Stimulated activated CD4-positive, alpha-beta T cell treated with anti-CD3 and anti-CD28 coated beads, Interleukin-4, amount 100 ng/mL, for 1 hour (primary cell): ENCODE results near the gene MROH2A.

Experiments
- DNase-seq: peaks from one replicate; pipeline ENCODE4 v3.0.0-alpha.2; 2020

MROH2A gene

GRCh38 chr2:233839447-233839820, 61.3 kb downstream of the MROH2A start:
- DNase-seq, result no peak

- no peak for DNase-seq
Observed at GRCh38 chr2:233840520-233840919, 62.4 kb downstream of the MROH2A start.

GRCh38 chr2:233841183-233841582, 63.1 kb downstream of the MROH2A start:
- DNase-seq, result no peak

- no peak for DNase-seq
Observed at GRCh38 chr2:233844064-233844807, 66.1 kb downstream of the MROH2A start.

GRCh38 chr2:233844836-233845235, 66.7 kb downstream of the MROH2A start:
- no peak for DNase-seq

GRCh38 chr2:233845301-233846060, 67.4 kb downstream of the MROH2A start:
- no peak for DNase-seq

DNA sequence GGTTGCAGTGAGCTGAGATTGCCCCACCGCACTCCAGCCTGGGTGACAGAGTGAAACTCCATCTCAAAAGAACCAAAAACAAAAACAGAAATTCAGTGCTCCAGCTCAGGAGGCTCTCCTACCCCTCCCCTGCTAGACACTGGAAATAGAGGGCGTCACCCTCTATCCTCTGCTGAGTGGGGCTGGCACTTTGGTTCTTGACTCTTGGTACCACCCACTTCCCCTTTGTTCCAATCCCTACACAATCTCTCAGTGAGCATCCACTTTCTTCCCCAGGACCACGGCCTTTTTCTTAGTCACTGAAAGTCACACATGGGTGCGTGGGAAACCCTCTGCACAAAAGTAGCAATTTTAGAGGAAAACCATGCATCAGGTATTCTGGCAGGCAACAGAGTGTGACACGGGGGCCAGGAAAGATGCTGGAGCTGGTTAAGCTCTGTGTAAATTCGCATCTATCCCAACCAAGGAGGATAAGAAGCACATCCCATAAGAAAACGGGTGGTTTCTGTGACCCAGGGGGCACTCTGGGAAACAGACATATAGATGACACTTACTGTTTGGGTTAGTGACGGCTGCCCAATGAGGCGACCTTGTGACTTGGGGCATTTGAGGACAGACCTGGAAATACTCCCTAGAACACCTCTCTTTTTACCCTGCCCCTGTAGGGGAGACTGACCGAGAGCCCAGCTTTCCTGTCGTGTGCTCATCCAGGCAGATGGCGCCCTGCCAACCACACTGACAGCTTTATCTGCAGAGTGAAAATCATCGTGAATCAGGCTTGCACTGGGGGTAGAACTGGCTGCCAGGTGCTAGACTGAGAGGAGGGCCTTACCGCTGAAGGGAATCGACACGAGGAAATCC, 68.5 kb downstream of the MROH2A start:
- no peak for DNase-seq

DNA sequence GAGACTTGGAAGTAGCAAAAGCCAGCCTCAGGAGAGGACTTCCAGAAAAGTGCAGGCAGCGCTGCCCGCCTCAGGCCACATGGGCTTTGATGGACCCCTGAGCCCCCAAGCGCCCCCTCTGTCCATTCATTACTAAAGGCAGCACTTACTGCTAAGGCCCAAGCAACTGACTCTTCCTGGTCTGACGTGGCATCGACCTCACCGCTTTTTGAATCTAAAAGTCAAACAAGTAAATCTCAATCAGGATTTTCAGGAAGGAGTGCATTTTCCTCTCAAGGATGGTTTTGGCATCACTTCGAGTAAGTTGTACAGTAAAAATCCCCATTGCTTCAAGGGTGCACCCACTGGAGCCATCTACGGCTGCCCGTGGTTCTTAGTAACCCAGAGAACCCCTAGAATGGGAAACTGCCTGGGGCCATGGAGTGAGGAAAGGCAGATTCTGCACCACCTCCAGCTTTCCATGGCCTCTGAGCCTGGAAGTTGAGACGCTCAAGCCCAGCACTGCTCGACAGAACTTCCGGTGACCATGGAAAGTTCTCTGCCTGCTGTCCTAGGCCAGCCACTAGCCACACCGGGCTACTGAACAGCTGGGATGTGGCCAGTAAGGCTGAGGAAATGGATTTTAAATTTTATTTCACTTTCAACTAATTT, 69.2 kb downstream of the MROH2A start:
- no peak for DNase-seq

DNA sequence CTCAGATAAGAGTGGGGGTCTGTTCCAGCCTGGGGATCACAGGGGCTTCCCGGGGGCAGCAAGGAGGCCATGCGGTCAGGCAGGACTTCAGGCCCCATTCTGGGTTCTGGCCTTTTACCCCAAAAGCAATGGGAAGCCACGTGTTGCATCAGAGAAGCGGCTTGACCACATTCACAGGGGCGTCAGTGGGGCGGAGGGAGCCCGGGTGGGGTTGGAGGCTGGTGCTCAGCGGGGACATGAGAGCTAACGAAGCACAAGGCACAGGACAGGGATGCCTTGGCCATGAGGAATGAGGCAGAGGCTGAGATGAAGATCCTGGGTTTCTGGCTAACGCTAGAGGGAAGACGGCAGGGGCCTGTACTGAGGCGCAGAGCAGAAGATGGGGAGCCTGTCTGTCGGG, 70.1 kb downstream of the MROH2A start:
- DNase-seq, result no peak

DNA sequence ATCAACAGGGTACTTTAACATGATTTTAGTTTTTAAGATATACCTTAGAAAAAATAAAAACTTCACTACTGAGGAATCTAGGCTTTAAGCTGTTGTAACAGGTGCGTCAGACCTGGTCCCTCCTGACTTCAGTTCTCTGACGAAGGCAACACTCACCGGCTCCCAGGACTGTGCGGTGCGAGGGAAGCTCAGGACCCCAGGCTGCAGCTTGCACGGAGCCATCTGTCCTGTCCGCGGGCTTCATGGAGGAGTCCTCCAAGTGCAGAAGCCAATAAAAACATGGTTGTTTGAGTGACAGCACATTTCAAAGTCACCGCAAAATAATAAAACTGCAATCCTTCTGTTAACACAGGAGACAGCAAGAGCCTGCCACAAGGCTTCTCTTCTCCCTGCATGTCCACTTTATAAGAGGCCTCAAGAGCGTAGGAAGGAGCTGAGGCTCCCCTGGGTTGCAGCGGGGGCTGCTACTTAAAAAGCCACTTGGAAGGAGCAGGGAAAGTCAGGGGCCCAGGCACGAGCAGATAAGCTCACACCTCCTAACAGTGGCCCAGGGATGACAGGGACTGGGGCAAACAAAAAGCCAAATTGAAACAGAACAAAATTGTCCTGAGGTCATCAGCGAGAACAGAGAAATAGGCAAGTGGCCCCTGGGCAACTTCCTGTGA, 71.6 kb downstream of the MROH2A start:
- no peak for DNase-seq

DNA sequence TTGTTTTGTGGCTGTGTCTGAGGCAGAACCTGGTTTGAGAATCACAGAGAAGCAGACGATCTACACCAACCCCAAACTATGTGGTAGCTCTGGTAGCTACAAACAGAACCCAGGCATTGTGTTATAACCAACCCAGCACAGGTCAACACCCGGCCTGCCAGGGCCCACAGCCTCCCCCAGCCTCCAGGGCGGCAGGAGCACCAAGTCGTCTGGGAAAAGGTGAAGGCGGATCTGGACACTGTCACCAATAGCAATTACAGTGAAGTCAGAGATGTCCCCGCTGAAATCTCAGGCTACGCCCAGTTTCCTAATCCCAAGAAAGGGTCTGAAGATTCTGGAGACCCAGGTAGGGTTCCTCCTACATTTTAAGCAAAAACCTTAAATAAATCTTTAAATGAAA, 72.6 kb downstream of the MROH2A start:
- no peak for DNase-seq

- no peak for DNase-seq
Observed at GRCh38 chr2:233851169-233851568, 73.0 kb downstream of the MROH2A start.

- no peak for DNase-seq
Observed at GRCh38 chr2:233852056-233852455, 73.9 kb downstream of the MROH2A start.

GRCh38 chr2:233853353-233853752, 75.2 kb downstream of the MROH2A start:
- no peak for DNase-seq

DNA sequence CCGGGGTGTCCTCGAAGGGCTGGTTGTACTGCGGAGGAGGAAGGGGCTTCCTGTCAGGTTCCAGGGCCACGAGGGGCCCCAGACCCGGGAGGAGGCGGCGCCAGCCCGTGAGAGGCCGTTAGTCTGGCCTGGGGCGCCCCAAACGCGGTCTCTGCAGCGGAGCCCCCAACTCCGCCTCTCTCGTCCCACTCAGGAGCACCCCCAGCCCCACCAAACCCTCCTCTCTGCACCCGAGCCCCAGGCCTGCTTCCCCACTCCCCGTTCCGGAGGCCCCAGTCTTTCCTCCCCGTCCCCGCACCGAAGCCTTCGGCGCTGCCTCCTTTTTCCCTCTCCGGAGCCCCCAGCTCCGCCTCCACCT, 75.7 kb downstream of the MROH2A start:
- peak; percentile 13 for DNase-seq

GRCh38 chr2:233854241-233854981, 76.3 kb downstream of the MROH2A start, which contains the start of gene HJURP:
HJURP (minus strand) TSS chr2:233854535; CDS start chr2:233854500, 35 bp downstream.
- DNase-seq, result peak; percentile 83

DNA sequence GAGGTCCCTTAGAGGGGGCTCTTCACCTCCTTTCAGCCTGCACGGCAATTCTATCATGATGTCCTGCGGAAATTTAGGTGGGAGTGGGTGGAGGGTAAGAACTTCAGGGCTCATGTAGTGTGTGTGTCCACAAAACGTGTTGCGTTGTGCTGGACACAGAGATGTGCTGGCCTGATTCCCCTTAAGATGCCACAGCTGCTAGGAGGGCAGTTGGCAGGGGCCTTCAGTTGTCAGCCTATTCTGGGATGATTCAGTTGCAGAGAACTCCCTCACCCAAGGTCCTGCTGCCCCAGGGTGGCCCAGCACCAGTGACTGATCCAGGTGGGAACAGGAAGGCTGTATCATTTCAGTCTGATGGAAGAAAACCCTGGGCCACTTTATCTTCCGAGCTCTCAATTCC, 77.2 kb downstream of the MROH2A start:
- DNase-seq, result no peak

DNA sequence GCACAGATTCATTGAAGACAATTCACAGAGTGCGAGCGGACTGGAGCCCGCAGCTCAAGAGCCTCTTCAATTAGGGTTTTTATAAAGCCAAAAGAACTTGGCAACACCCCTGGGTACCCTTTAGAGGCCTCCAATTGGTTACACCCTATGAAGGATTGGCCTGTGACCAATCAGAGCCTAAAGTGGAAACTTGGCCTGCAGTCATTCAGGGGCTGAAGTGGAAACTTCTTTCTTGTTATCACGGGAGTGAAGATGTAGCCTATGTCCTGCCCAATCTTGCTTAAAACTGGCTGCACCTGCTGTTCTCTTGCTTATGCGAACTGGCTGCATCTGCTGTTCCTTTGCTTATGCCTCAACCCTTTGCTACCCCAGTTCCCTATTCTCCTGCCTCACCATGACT, 78.1 kb downstream of the MROH2A start:
- DNase-seq, result no peak

GRCh38 chr2:233857511-233858141, 79.5 kb downstream of the MROH2A start:
- peak; percentile 62 for DNase-seq

GRCh38 chr2:233858331-233858730, 80.2 kb downstream of the MROH2A start:
- no peak for DNase-seq

GRCh38 chr2:233862261-233862768, 84.2 kb downstream of the MROH2A start:
- DNase-seq, result no peak
